HG02885 (cell line): ENCODE results near the gene PRKRIP1.

Experiments used
- ATAC-seq: cut with Tn5 transposase; IDR thresholded peaks from one replicate; pipeline ENCODE4 v1.9.1; 2021; ENCODE audit warnings: mild to moderate bottlenecking; ENCODE audit not compliant: unreplicated experiment, poor library complexity

The PRKRIP1 gene

GRCh38 chr7:102427019-102427405 is 30.8 kb downstream of the PRKRIP1 start:
- no peak for ATAC-seq

GRCh38 chr7:102429141-102429899 is 33.2 kb downstream of the PRKRIP1 start:
- no peak for ATAC-seq

GRCh38 chr7:102431617-102432298 is 35.6 kb downstream of the PRKRIP1 start:
- no peak for ATAC-seq

GRCh38 chr7:102432442-102433218 is 36.5 kb downstream of the PRKRIP1 start:
- ATAC-seq = peak; percentile 26

- ATAC-seq = peak; percentile 72
These were observed 37.3 kb downstream of the PRKRIP1 start, which contains the start of gene ORAI2 for GRCh38 chr7:102433219-102434038. Gene ORAI2, plus strand, starts transcription at chr7:102433575. Its CDS starts 5,382 bp downstream, at chr7:102438957.

GRCh38 chr7:102434039-102434486 is 37.9 kb downstream of the PRKRIP1 start:
- ATAC-seq = no peak

GRCh38 chr7:102436118-102436517 is 40.0 kb downstream of the PRKRIP1 start:
- ATAC-seq = no peak

- ATAC-seq = no peak
These were observed 44.0 kb downstream of the PRKRIP1 start for GRCh38 chr7:102439963-102440795.

- ATAC-seq = peak; percentile 45
These were observed 49.0 kb downstream of the PRKRIP1 start for GRCh38 chr7:102444961-102445673.

GRCh38 chr7:102445674-102446071 is 49.5 kb downstream of the PRKRIP1 start:
- ATAC-seq = no peak

- ATAC-seq = no peak
These were observed 50.4 kb downstream of the PRKRIP1 start for GRCh38 chr7:102446387-102447156.

GRCh38 chr7:102447311-102447710 is 51.1 kb downstream of the PRKRIP1 start:
- no peak for ATAC-seq

GRCh38 chr7:102449136-102449535 is 53.0 kb downstream of the PRKRIP1 start:
- ATAC-seq = no peak

GRCh38 chr7:102450242-102450641 is 54.1 kb downstream of the PRKRIP1 start:
- ATAC-seq = no peak

GRCh38 chr7:102451371-102452054 is 55.4 kb downstream of the PRKRIP1 start:
- ATAC-seq = no peak

- no peak for ATAC-seq
These were observed 56.3 kb downstream of the PRKRIP1 start for GRCh38 chr7:102452451-102452850.

GRCh38 chr7:102453319-102453718 is 57.2 kb downstream of the PRKRIP1 start:
- no peak for ATAC-seq
